ENCODE results near the gene CLCN4. TPM values are rescaled to one million over a fixed set of nuclear protein-coding genes. Genes with fewer than 3 reads are reported as not detected.

The CLCN4 gene
- total RNA-seq, 4 donors from 2014 or later = 7.1 to 19.1 (median 15.9) TPM

DNA sequence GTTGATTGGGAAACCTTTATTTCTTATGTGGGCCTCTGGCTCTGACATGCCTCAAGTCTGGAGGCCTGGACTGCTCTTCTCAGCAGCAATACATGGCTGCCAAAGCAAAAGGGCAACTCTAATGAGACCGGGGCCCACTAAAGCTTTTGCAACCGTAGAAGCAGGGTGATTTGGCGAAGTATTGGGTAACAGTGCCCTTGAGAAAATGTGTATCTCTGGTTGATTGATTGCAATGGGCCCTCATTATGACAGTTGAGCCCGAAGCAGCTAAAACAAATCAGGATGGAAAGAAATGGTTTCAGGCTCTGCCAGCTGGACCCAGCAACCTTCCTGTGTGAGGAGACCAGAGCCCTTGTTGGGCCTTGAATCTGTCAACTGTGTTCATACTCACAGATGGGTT, 73.4 kb downstream of the CLCN4 start:
- no peak overlapping the region for H3K27ac ChIP-seq
- no peak for TF ChIP-seq POLR2A (IDR thresholded peaks at IDR 0.05)
- TF ChIP-seq, protein P1, sequence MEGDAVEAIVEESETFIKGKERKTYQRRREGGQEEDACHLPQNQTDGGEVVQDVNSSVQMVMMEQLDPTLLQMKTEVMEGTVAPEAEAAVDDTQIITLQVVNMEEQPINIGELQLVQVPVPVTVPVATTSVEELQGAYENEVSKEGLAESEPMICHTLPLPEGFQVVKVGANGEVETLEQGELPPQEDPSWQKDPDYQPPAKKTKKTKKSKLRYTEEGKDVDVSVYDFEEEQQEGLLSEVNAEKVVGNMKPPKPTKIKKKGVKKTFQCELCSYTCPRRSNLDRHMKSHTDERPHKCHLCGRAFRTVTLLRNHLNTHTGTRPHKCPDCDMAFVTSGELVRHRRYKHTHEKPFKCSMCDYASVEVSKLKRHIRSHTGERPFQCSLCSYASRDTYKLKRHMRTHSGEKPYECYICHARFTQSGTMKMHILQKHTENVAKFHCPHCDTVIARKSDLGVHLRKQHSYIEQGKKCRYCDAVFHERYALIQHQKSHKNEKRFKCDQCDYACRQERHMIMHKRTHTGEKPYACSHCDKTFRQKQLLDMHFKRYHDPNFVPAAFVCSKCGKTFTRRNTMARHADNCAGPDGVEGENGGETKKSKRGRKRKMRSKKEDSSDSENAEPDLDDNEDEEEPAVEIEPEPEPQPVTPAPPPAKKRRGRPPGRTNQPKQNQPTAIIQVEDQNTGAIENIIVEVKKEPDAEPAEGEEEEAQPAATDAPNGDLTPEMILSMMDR (IDR thresholded peaks at IDR 0.05) = no peak
- H3K4me3 ChIP-seq (replicated peaks in 1 of 3) = no peak overlapping the region
- H3K36me3 ChIP-seq = no peaks in the 10 kb centered on the region
- H3K27me3 ChIP-seq = no peaks in the 10 kb centered on the region
- H3K9me3 ChIP-seq = no peaks in the 10 kb centered on the region
- no peak for DNase-seq
- intact Hi-C loops (cut with DNase I) = no loop called here
- WGBS, 2 donors = 63 to 97% methylated on average over 4 of the region's 4 CpGs
- H3K4me1 ChIP-seq = no peaks in the 10 kb centered on the region

GRCh38 chrX:10231461-10231860, 74.7 kb downstream of the CLCN4 start:
- H3K4me3 ChIP-seq (replicated peaks in 1 of 3) = no peak overlapping the region
- no peaks in the 10 kb centered on the region for H3K36me3 ChIP-seq
- WGBS, 2 donors = 49 to 58% methylated on average over 4 of the region's 4 CpGs
- no peak overlapping the region for H3K27ac ChIP-seq
- H3K9me3 ChIP-seq = no peaks in the 10 kb centered on the region
- H3K4me1 ChIP-seq = no peaks in the 10 kb centered on the region
- intact Hi-C loops (cut with DNase I) = no loop called here
- no peaks in the 10 kb centered on the region for H3K27me3 ChIP-seq
- TF ChIP-seq, protein P1 (IDR thresholded peaks at IDR 0.05) = no peak
- no peak for TF ChIP-seq POLR2A (IDR thresholded peaks at IDR 0.05)
- no peak for DNase-seq

GRCh38 chrX:10233173-10233572, 76.4 kb downstream of the CLCN4 start:
- WGBS, 2 donors = 84 to 90% methylated on average over 3 of the region's 3 CpGs
- Histone ChIP-seq H3K27ac (no peak overlapping the region), H3K4me1 (no peaks in the 10 kb centered on the region), H3K4me3 (replicated peaks in 1 of 3) (no peak overlapping the region), H3K27me3 (no peaks in the 10 kb centered on the region), H3K36me3 (no peaks in the 10 kb centered on the region), H3K9me3 (no peaks in the 10 kb centered on the region)
- intact Hi-C loops (cut with DNase I) = no loop called here
- DNase-seq = no peak
- no peak for TF ChIP-seq POLR2A (IDR thresholded peaks at IDR 0.05)
- TF ChIP-seq, protein P1 (IDR thresholded peaks at IDR 0.05) = no peak

GRCh38 chrX:10233696-10234095, 76.9 kb downstream of the CLCN4 start:
- no peak for DNase-seq
- no peak overlapping the region for H3K27ac ChIP-seq
- intact Hi-C loops (cut with DNase I) = no loop called here
- H3K27me3 ChIP-seq = no peaks in the 10 kb centered on the region
- H3K9me3 ChIP-seq = no peaks in the 10 kb centered on the region
- H3K4me1 ChIP-seq = no peaks in the 10 kb centered on the region
- no peak overlapping the region for H3K4me3 ChIP-seq (replicated peaks in 1 of 3)
- WGBS, 2 donors = 89 to 93% methylated on average over 6 of the region's 6 CpGs
- H3K36me3 ChIP-seq = no peaks in the 10 kb centered on the region
- no peak for TF ChIP-seq POLR2A (IDR thresholded peaks at IDR 0.05)
- TF ChIP-seq, protein P1 (IDR thresholded peaks at IDR 0.05) = no peak

DNA sequence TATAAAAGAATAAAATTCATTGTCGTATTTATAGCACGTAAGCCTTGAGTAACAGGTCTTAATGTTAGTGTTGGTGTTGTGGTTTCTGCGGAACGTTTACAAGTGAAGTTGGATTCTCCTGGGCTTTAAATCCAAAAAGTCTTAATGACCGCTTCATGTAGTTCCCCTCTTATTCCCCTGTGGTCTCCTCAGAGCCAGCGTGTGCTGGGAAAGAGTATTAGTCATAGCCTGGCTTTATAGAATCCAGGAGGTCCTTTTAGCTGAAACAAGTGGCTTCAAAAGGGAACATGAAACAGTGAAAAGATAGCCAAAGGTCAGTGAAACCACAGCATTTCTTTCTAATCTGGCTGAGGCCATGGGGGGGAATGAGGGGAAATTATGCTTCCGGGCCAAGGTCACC, 79.1 kb downstream of the CLCN4 start:
- H3K9me3 ChIP-seq = no peaks in the 10 kb centered on the region
- TF ChIP-seq POLR2A (IDR thresholded peaks at IDR 0.05) = no peak
- TF ChIP-seq, protein P1 (IDR thresholded peaks at IDR 0.05) = no peak
- H3K36me3 ChIP-seq = no peaks in the 10 kb centered on the region
- no peak overlapping the region for H3K4me3 ChIP-seq (replicated peaks in 1 of 3)
- DNase-seq = no peak
- H3K27me3 ChIP-seq = no peaks in the 10 kb centered on the region
- 76 to 82% methylated on average over 7 of the region's 7 CpGs for WGBS, 2 donors
- no peaks in the 10 kb centered on the region for H3K4me1 ChIP-seq
- H3K27ac ChIP-seq = no peak overlapping the region
- intact Hi-C loops (cut with DNase I) = no loop called here
